HepG2 (cell line): ENCODE results near the gene UBE2I. TPM values are rescaled to one million over a fixed set of nuclear protein-coding genes. Genes with fewer than 3 reads are reported as not detected.
"Not testable (repeated sequence)": the region's sequence is repeated elsewhere in the genome, so short reads cannot be mapped to it uniquely, and the experiment has no call there.

Experiments used
- GATAD1 ChIP-seq: IDR thresholded peaks from 2 replicates; pipeline ENCODE4 v1.6.1; 2016; ENCODE audit warnings: missing genetic modification reagents, missing compliant biosample characterization
- NFIB ChIP-seq: sonication (generic); formaldehyde crosslinking; IDR thresholded peaks from 2 replicates; pipeline ENCODE4 v1.9.0; 2021; ENCODE audit warnings: missing genetic modification reagents, mild to moderate bottlenecking, borderline replicate concordance
- NFIC ChIP-seq: IDR thresholded peaks from 2 replicates; pipeline ENCODE4 v1.6.1; 2012; ENCODE audit warnings: mild to moderate bottlenecking, low read length, inconsistent platforms
- PHF21A ChIP-seq: sonication (generic); formaldehyde crosslinking; IDR thresholded peaks from 2 replicates; pipeline ENCODE4 v1.5.0; 2020; ENCODE audit warnings: mild to moderate bottlenecking, missing genetic modification reagents
- SOX6 ChIP-seq, 2 experiments: fragments of 450-650 bp in 1 of 2; sonication (generic) in 1 of 2; formaldehyde crosslinking in 1 of 2; IDR thresholded peaks; 2 replicates each; pipeline versions ENCODE4 v1.4.0 to v1.6.1; 2017 to 2020; ENCODE audit warnings: antibody characterized with exemption in 1 of 2, mild to moderate bottlenecking in 1 of 2, missing genetic modification reagents in 1 of 2
- ZBTB7A ChIP-seq: sonication (generic); formaldehyde crosslinking; IDR thresholded peaks from 2 replicates; pipeline ENCODE4 v1.8.0; 2022; ENCODE audit warnings: mild to moderate bottlenecking, missing genetic modification reagents
- ZBTB7B ChIP-seq: sonication (generic); formaldehyde crosslinking; IDR thresholded peaks from 2 replicates; pipeline ENCODE4 v1.4.0; 2020; ENCODE audit warnings: missing genetic modification reagents
- ZFY ChIP-seq: sonication (generic); formaldehyde crosslinking; IDR thresholded peaks from 2 replicates; pipeline ENCODE4 v1.4.0; 2020; ENCODE audit warnings: missing genetic modification reagents
- polyA plus RNA-seq, 8 experiments: library from polyadenylated mRNA; depleted of rRNA in 3 of 8; stranded (reverse) in 7 of 8; unstranded in 1 of 8; fragments of >200 nt; fragmentation: Illumina TruSeq in 4 of 8; extraction: Trizol in 4 of 8; gene quantifications; 2 replicates each; pipeline versions ENCODE4 v1.2.1 to v1.2.3, GENCODE V29; 2011 to 2016; ENCODE audit warnings: low read depth in 4 of 8, missing spikeins in 1 of 8, mixed read lengths in 1 of 8; ENCODE audit not compliant: insufficient read depth in 1 of 8
- total RNA-seq, 5 experiments: library from RNA; depleted of rRNA; stranded (reverse); fragments of >200 nt; fragmentation: Illumina TruSeq; extraction: Trizol; gene quantifications; 2 replicates each; pipeline ENCODE4 v1.2.3, GENCODE V29; 2016; ENCODE audit warnings: low read depth in 1 of 5
- TF ChIP-seq, protein P1 (sequence below): sonication (generic); formaldehyde crosslinking; IDR thresholded peaks from 2 replicates; pipeline ENCODE4 v1.8.1; 2023; ENCODE audit warnings: mild to moderate bottlenecking, missing genetic modification reagents
- TF ChIP-seq, protein P2 (sequence below): sonication (generic); formaldehyde crosslinking; IDR thresholded peaks from 2 replicates; pipeline ENCODE4 v1.5.0; 2020; ENCODE audit warnings: mild to moderate bottlenecking, missing genetic modification reagents, borderline replicate concordance
- TF ChIP-seq, protein P3 (sequence below): sonication (generic); formaldehyde crosslinking; conservative IDR thresholded peaks from 2 replicates; pipeline ENCODE4 v1.8.1; 2023; ENCODE audit warnings: missing genetic modification reagents

UBE2I gene
- total and polyA plus RNA-seq, 2 of the 13 experiments (the other 11 are each of a cell fraction or from before 2014, with no cell fraction given): 75.8 to 98.9 TPM

DNA sequence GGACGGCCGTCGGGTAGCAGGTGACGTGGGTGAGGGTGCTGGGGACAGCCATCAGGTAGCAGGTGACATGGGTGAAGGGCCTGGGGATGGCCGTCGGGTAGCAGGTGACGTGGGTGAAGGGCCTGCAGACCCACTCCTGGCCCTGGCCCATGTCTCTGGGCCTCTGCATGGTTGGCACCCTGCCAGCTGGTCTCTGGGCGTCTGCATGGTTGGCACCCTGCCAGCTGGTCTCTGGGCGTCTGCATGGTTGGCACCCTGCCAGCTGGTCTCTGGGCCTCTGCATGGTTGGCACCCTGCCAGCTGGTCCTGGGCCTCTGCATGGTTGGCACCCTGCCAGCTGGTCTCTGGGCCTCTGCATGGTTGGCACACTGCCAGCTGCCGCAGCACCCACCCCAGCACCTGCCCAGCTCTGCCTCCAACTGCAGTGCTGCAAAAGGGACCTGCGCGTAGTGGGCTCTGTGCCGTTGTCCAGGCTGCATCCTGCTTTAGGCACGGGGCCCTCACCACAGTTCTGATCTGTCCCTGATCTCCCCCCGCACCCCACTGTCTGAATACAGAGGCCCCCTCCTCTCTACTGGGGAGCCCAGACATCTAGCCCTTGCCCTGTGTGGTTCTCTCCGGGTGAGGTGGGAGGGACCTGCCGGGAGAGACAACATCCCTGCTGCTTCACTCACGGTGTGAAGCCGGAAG is 37.6 kb upstream of the UBE2I start (continued):
- TF ChIP-seq PHF21A (CRISPR knock-in tag) (peak; percentile 35; the same call in 1 of the 2 replicates), ZFY (CRISPR knock-in tag) (0 out of 2 replicates have a peak, but pooled peaks have one; percentile 20), SOX6 (CRISPR knock-in tag; IDR thresholded peaks at IDR 0.05) (peak; percentile 56), ZBTB7B (CRISPR knock-in tag) (0 out of 2 replicates have a peak, but pooled peaks have one; percentile 56), GATAD1 (peak; percentile 19; the same call in 1 of the 2 replicates), NFIC (peak; percentile 93), NFIB (CRISPR knock-in tag) (peak; percentile 100), ZBTB7A (CRISPR knock-in tag) (peak; percentile 51; the same call in 1 of the 2 replicates)
- not testable (repeated sequence) for TF ChIP-seq SOX6 (IDR thresholded peaks at IDR 0.05)
- TF ChIP-seq, protein P1, sequence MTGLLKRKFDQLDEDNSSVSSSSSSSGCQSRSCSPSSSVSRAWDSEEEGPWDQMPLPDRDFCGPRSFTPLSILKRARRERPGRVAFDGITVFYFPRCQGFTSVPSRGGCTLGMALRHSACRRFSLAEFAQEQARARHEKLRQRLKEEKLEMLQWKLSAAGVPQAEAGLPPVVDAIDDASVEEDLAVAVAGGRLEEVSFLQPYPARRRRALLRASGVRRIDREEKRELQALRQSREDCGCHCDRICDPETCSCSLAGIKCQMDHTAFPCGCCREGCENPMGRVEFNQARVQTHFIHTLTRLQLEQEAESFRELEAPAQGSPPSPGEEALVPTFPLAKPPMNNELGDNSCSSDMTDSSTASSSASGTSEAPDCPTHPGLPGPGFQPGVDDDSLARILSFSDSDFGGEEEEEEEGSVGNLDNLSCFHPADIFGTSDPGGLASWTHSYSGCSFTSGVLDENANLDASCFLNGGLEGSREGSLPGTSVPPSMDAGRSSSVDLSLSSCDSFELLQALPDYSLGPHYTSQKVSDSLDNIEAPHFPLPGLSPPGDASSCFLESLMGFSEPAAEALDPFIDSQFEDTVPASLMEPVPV (CRISPR knock-in tag): peak; percentile 60; the same call in 1 of the 2 replicates
- TF ChIP-seq, protein P2, sequence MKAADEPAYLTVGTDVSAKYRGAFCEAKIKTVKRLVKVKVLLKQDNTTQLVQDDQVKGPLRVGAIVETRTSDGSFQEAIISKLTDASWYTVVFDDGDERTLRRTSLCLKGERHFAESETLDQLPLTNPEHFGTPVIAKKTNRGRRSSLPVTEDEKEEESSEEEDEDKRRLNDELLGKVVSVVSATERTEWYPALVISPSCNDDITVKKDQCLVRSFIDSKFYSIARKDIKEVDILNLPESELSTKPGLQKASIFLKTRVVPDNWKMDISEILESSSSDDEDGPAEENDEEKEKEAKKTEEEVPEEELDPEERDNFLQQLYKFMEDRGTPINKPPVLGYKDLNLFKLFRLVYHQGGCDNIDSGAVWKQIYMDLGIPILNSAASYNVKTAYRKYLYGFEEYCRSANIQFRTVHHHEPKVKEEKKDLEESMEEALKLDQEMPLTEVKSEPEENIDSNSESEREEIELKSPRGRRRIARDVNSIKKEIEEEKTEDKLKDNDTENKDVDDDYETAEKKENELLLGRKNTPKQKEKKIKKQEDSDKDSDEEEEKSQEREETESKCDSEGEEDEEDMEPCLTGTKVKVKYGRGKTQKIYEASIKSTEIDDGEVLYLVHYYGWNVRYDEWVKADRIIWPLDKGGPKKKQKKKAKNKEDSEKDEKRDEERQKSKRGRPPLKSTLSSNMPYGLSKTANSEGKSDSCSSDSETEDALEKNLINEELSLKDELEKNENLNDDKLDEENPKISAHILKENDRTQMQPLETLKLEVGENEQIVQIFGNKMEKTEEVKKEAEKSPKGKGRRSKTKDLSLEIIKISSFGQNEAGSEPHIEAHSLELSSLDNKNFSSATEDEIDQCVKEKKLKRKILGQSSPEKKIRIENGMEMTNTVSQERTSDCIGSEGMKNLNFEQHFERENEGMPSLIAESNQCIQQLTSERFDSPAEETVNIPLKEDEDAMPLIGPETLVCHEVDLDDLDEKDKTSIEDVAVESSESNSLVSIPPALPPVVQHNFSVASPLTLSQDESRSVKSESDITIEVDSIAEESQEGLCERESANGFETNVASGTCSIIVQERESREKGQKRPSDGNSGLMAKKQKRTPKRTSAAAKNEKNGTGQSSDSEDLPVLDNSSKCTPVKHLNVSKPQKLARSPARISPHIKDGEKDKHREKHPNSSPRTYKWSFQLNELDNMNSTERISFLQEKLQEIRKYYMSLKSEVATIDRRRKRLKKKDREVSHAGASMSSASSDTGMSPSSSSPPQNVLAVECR (CRISPR knock-in tag): peak; percentile 36; the same call in 1 of the 2 replicates
- TF ChIP-seq, protein P3, sequence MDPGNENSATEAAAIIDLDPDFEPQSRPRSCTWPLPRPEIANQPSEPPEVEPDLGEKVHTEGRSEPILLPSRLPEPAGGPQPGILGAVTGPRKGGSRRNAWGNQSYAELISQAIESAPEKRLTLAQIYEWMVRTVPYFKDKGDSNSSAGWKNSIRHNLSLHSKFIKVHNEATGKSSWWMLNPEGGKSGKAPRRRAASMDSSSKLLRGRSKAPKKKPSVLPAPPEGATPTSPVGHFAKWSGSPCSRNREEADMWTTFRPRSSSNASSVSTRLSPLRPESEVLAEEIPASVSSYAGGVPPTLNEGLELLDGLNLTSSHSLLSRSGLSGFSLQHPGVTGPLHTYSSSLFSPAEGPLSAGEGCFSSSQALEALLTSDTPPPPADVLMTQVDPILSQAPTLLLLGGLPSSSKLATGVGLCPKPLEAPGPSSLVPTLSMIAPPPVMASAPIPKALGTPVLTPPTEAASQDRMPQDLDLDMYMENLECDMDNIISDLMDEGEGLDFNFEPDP: 0 out of 2 replicates have a peak, but pooled peaks have one; percentile 55
